ENCODE data around the gene SETD6. TPM values are rescaled to one million over a fixed set of nuclear protein-coding genes. Genes with fewer than 3 reads are reported as not detected.

The SETD6 gene
- total RNA-seq, 4 donors from 2014 or later, result 37.3 to 59.2 (median 44.4) TPM

GRCh38 chr16:58500430-58501241 lies 14.7 kb upstream of the SETD6 start:
- Histone ChIP-seq H3K4me3 (replicated peaks in 1 of 3) (peak overlapping the region in 1 of 3 donors; percentile 23), H3K9me3 (no peaks in the 10 kb centered on the region), H3K36me3 (no peaks in the 10 kb centered on the region), H3K27ac (no peak overlapping the region), H3K4me1 (peaks cover 5 to 13% of the 10 kb centered on the region in 2 donors), H3K27me3 (no peaks in the 10 kb centered on the region)
- intact Hi-C loops (cut with DNase I), result no loop called here
- 0 to 28% methylated on average over 4 to 20 of the region's 36 CpGs for WGBS, 2 donors
- TF ChIP-seq POLR2A (IDR thresholded peaks at IDR 0.05), result no peak
- TF ChIP-seq CTCF (IDR thresholded peaks at IDR 0.05), result no peak
- DNase-seq, result no peak

GRCh38 chr16:58501242-58502131 lies 13.8 kb upstream of the SETD6 start:
- peak overlapping the region in 1 of 3 donors; percentile 23 for H3K4me3 ChIP-seq (replicated peaks in 1 of 3)
- H3K27me3 ChIP-seq, result no peaks in the 10 kb centered on the region
- no peaks in the 10 kb centered on the region for H3K9me3 ChIP-seq
- no peak for TF ChIP-seq CTCF (IDR thresholded peaks at IDR 0.05)
- TF ChIP-seq POLR2A (IDR thresholded peaks at IDR 0.05), result no peak
- peaks cover 5 to 13% of the 10 kb centered on the region in 2 donors for H3K4me1 ChIP-seq
- intact Hi-C loops (cut with DNase I), result no loop called here
- no peaks in the 10 kb centered on the region for H3K36me3 ChIP-seq
- no peak overlapping the region for H3K27ac ChIP-seq
- 21 to 32% methylated on average over 11 to 18 of the region's 42 CpGs for WGBS, 2 donors
- DNase-seq, result peak; percentile 17 to 33

GRCh38 chr16:58502217-58502921 lies 12.9 kb upstream of the SETD6 start:
- DNase-seq, result no peak
- no peaks in the 10 kb centered on the region for H3K36me3 ChIP-seq
- TF ChIP-seq CTCF (IDR thresholded peaks at IDR 0.05) (no peak), POLR2A (IDR thresholded peaks at IDR 0.05) (no peak)
- no peaks in the 10 kb centered on the region for H3K27me3 ChIP-seq
- intact Hi-C loops (cut with DNase I), result no loop called here
- no peak overlapping the region for H3K27ac ChIP-seq
- no peaks in the 10 kb centered on the region for H3K9me3 ChIP-seq
- WGBS, 2 donors, result 64 to 77% methylated on average over 7 to 8 of the region's 8 CpGs
- peaks cover 5 to 13% of the 10 kb centered on the region in 2 donors for H3K4me1 ChIP-seq
- no peak overlapping the region for H3K4me3 ChIP-seq (replicated peaks in 1 of 3)

- Histone ChIP-seq H3K9me3 (no peaks in the 10 kb centered on the region), H3K27ac (no peak overlapping the region), H3K36me3 (no peaks in the 10 kb centered on the region), H3K4me1 (peaks cover 5 to 13% of the 10 kb centered on the region in 2 donors), H3K27me3 (no peaks in the 10 kb centered on the region), H3K4me3 (replicated peaks in 1 of 3) (no peak overlapping the region)
- WGBS, 2 donors, result 80 to 89% methylated on average over 13 to 14 of the region's 14 CpGs
- no peak for DNase-seq
- TF ChIP-seq POLR2A (IDR thresholded peaks at IDR 0.05), result no peak
- TF ChIP-seq CTCF (IDR thresholded peaks at IDR 0.05), result no peak
- intact Hi-C loops (cut with DNase I), result no loop called here
Observed at GRCh38 chr16:58503166-58503862, 12.0 kb upstream of the SETD6 start.

Measured in thyroid gland (tissue), 4 donors.